Muscle layer of duodenum (tissue), 2 donors: ENCODE data around the gene TBX1.
"Not testable (repeated sequence)": the region's sequence is repeated elsewhere in the genome, so short reads cannot be mapped to it uniquely, and the experiment has no call there.

ENCODE experiments used
- H3K27ac ChIP-seq: one replicate; pipeline ENCODE4 v1.7.0; 2013; ENCODE audit warnings: mild to moderate bottlenecking, low read length
- H3K27me3 ChIP-seq: one replicate; pipeline ENCODE4 v1.7.0; 2013; ENCODE audit warnings: low read depth, mild to moderate bottlenecking, control low read depth, low read length
- H3K36me3 ChIP-seq, 2 donors: one replicate each; pipeline ENCODE4 v1.7.0; 2013; ENCODE audit warnings: low read length in 2 of 2, control low read depth in 1 of 2, mild to moderate bottlenecking in 1 of 2; ENCODE audit not compliant: insufficient read depth in 2 of 2, control insufficient read depth in 1 of 2
- H3K4me1 ChIP-seq, 2 donors: one replicate each; pipeline ENCODE4 v1.7.0; 2013; ENCODE audit warnings: low read length in 2 of 2, mild to moderate bottlenecking in 2 of 2, control low read depth in 1 of 2, moderate library complexity in 1 of 2; ENCODE audit not compliant: insufficient read depth in 2 of 2, control insufficient read depth in 1 of 2
- H3K4me3 ChIP-seq, 2 donors: one replicate each; pipeline ENCODE4 v1.7.0; 2013; ENCODE audit warnings: low read length in 2 of 2, low read depth in 1 of 2, mild to moderate bottlenecking in 1 of 2
- H3K9me3 ChIP-seq, 2 donors: one replicate each; pipeline ENCODE4 v1.7.0; 2013; ENCODE audit warnings: low read length in 2 of 2, control low read depth in 1 of 2, mild to moderate bottlenecking in 1 of 2; ENCODE audit not compliant: control insufficient read depth in 1 of 2
- donor health status: healthy.

TBX1 gene

GRCh38 chr22:19791894-19792293 is 31.3 kb downstream of the TBX1 start:
- peaks cover 0 to 4% of the 10 kb centered on the region in 2 donors for H3K9me3 ChIP-seq
- no peak overlapping the region for H3K4me3 ChIP-seq
- H3K36me3 ChIP-seq, result peaks cover 0 to 22% of the 10 kb centered on the region in 2 donors
- no peaks in the 10 kb centered on the region for H3K4me1 ChIP-seq
- no peaks in the 10 kb centered on the region for H3K27me3 ChIP-seq
- no peak overlapping the region for H3K27ac ChIP-seq

- H3K4me3 ChIP-seq, H3K4me1 ChIP-seq, H3K9me3 ChIP-seq, H3K27ac ChIP-seq, H3K27me3 ChIP-seq: not testable (repeated sequence)
- peaks cover 0 to 22% of the 10 kb centered on the region in 2 donors for H3K36me3 ChIP-seq
Observed at GRCh38 chr22:19792383-19792896, 31.9 kb downstream of the TBX1 start.

- peaks cover 0 to 4% of the 10 kb centered on the region in 2 donors for H3K9me3 ChIP-seq
- no peak overlapping the region for H3K27ac ChIP-seq
- H3K36me3 ChIP-seq, result peaks cover 0 to 14% of the 10 kb centered on the region in 2 donors
- H3K4me3 ChIP-seq, result no peak overlapping the region
- H3K4me1 ChIP-seq, result no peaks in the 10 kb centered on the region
- H3K27me3 ChIP-seq, result no peaks in the 10 kb centered on the region
Observed at GRCh38 chr22:19793161-19793560, 32.6 kb downstream of the TBX1 start.

GRCh38 chr22:19793661-19794310 is 33.2 kb downstream of the TBX1 start:
- no peak overlapping the region for H3K27ac ChIP-seq
- H3K4me3 ChIP-seq, result no peak overlapping the region

GRCh38 chr22:19795617-19796008 is 35.0 kb downstream of the TBX1 start:
- Histone ChIP-seq H3K36me3 (peaks cover 0 to 11% of the 10 kb centered on the region in 2 donors), H3K27me3 (no peaks in the 10 kb centered on the region), H3K4me3 (no peak overlapping the region), H3K4me1 (no peaks in the 10 kb centered on the region), H3K27ac (no peak overlapping the region), H3K9me3 (peaks cover 0 to 4% of the 10 kb centered on the region in 2 donors)

More at GRCh38 chr22:19793661-19794310, 33.2 kb downstream of the TBX1 start:
- no peaks in the 10 kb centered on the region for H3K4me1 ChIP-seq
- H3K27me3 ChIP-seq, result no peaks in the 10 kb centered on the region
- peaks cover 0 to 4% of the 10 kb centered on the region in 2 donors for H3K9me3 ChIP-seq
- peaks cover 0 to 10% of the 10 kb centered on the region in 2 donors for H3K36me3 ChIP-seq

- Histone ChIP-seq H3K27ac (no peak overlapping the region), H3K36me3 (peaks cover 0 to 15% of the 10 kb centered on the region in 2 donors), H3K9me3 (peaks cover 0 to 4% of the 10 kb centered on the region in 2 donors), H3K27me3 (no peaks in the 10 kb centered on the region), H3K4me3 (no peak overlapping the region), H3K4me1 (no peaks in the 10 kb centered on the region)
Observed at GRCh38 chr22:19796160-19796559, 35.6 kb downstream of the TBX1 start.

- peaks cover 0 to 11% of the 10 kb centered on the region in 2 donors for H3K36me3 ChIP-seq
- H3K27me3 ChIP-seq, result no peaks in the 10 kb centered on the region
- no peak overlapping the region for H3K27ac ChIP-seq
- no peak overlapping the region for H3K4me3 ChIP-seq
- no peaks in the 10 kb centered on the region for H3K9me3 ChIP-seq
- H3K4me1 ChIP-seq, result no peaks in the 10 kb centered on the region
Observed at GRCh38 chr22:19797086-19798002, 36.8 kb downstream of the TBX1 start.

- H3K4me3 ChIP-seq, result no peak overlapping the region
Observed at GRCh38 chr22:19798003-19798665, 37.6 kb downstream of the TBX1 start.

GRCh38 chr22:19798891-19799293 is 38.3 kb downstream of the TBX1 start:
- H3K27ac ChIP-seq, result no peak overlapping the region
- no peaks in the 10 kb centered on the region for H3K4me1 ChIP-seq

More at GRCh38 chr22:19798003-19798665, 37.6 kb downstream of the TBX1 start:
- H3K36me3 ChIP-seq, result peaks cover 0 to 11% of the 10 kb centered on the region in 2 donors
- no peaks in the 10 kb centered on the region for H3K27me3 ChIP-seq
- H3K9me3 ChIP-seq, result no peaks in the 10 kb centered on the region
- no peaks in the 10 kb centered on the region for H3K4me1 ChIP-seq
- H3K27ac ChIP-seq, result no peak overlapping the region

GRCh38 chr22:19799322-19800190 is 39.0 kb downstream of the TBX1 start:
- Histone ChIP-seq H3K27me3 (no peaks in the 10 kb centered on the region), H3K4me3 (no peak overlapping the region), H3K4me1 (no peaks in the 10 kb centered on the region), H3K27ac (no peak overlapping the region), H3K9me3 (no peaks in the 10 kb centered on the region), H3K36me3 (peaks cover 0 to 11% of the 10 kb centered on the region in 2 donors)

More at GRCh38 chr22:19798891-19799293, 38.3 kb downstream of the TBX1 start:
- H3K27me3 ChIP-seq, result no peaks in the 10 kb centered on the region
- H3K9me3 ChIP-seq, result no peaks in the 10 kb centered on the region
- H3K4me3 ChIP-seq, result no peak overlapping the region
- H3K36me3 ChIP-seq, result peaks cover 0 to 11% of the 10 kb centered on the region in 2 donors
